Stimulated activated CD4-positive, alpha-beta T cell treated with anti-CD3 and anti-CD28 coated beads, Interleukin-4, amount 100 ng/mL, for 4 hours (primary cell): ENCODE results near the gene PARP8.
"Not testable (repeated sequence)": the region's sequence is repeated elsewhere in the genome, so short reads cannot be mapped to it uniquely, and the experiment has no call there.

Experiments used
- DNase-seq, 2 experiments: peaks; one replicate each; pipeline ENCODE4 v3.0.0-alpha.2; 2020

PARP8 gene

DNA sequence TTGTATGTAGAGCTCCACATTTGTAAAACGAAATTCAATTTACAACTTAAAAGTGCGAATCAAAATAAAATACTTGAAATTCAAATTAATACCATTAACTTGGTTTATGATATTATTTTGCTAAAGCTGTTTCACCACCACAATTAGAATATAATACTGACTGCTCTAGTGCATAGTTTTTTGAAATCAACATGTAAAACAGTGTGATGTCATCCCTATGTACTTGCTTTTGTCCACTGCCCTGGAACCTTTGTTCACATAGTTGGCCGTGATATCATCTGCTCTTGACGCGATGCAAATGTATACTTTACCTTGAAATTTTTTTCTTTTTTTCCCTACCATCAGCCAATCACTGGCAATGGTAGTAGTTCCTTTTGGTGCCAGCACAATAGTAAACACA lies 125.4 kb downstream of the PARP8 start:
- no peak for DNase-seq

DNA sequence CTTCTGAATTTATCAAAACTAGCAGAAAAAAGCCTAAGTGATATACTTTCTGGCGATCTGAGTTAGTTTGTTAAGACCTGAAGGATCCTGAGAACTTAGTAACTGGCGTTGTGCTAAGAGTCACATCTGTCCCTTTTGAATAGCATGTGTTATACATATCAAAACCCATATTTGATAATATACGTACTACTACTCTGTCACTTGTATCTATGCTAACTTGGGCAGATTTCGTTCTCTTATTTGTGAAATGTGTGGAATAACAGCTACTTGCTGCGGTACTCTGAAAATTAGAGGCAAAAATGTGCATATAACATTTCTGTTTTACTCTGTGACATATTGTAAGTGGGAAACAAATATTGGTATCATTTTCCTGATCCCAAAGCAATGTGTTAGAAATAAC lies 126.4 kb downstream of the PARP8 start:
- DNase-seq = no peak

DNA sequence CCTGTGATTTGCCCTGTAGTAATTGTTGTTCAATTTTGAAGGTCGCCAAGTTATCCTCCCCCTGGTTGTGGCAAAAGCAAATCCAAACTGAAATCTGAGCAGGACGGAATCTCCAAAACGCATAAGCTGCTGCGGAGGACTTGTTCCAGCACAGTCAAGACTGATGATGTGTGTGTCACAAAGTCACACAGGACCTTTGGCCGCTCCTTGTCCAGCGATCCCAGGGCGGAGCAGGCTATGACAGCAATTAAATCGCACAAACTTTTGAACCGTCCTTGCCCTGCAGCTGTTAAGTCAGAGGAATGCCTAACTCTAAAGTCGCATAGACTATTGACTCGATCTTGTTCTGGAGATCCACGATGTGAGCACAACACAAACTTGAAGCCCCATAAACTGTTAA lies 128.4 kb downstream of the PARP8 start:
- DNase-seq = no peak

DNA sequence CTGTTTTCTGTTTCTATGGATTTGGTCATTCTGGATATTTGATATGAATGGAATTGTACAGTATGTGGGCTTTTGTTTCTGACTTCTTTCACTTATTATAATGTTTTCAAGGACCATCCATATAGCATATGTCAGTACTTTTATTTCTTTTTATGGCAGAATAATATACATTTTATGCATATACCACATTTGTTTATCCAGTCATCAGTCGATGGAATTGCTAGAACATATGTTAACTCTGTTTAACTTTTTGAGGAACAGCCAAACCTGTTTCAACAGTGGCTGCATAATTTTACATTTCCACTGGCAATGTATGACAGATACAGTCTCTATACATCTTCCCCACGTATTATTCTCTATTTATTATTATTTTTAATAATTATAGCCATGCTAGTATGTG lies 131.6 kb downstream of the PARP8 start:
- DNase-seq = no peak

DNA sequence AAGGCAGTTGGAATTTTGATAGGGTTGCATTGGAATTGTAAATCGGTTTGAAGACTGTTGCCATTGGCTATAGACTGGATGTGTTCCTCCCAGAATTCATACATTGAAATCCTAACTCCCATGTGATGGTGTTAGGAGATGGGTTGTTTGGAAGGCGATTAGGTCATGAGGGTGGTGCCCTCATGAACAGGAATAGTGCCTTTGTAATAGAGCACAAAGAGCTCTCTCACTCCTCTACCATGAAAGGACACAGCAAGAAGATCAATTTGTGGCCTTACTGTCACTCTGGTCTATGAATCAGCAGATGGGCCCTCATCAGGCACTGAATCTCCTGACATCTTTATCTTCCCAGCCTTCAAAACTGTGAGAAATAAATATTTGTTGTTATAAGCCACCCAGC lies 133.2 kb downstream of the PARP8 start:
- DNase-seq = no peak

DNA sequence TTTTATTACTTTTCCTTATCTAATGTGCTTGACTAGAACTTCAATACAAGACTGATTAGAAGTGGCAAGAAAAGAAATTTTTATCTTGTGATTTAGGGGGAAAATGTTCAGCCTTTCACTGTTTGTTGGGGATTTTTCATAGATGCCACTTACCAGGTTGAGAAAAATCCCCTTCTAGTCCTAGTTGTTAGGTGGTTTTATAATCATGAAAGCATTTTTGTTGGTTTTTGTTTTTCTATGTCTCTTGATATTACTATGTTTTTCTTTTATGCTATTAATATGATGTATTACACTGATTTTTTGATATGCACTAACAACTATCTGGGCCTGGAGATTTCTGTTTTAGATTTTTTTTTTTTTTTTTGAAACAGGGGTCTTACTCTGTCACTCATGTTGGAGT lies 134.0 kb downstream of the PARP8 start:
- DNase-seq = no peak

DNA sequence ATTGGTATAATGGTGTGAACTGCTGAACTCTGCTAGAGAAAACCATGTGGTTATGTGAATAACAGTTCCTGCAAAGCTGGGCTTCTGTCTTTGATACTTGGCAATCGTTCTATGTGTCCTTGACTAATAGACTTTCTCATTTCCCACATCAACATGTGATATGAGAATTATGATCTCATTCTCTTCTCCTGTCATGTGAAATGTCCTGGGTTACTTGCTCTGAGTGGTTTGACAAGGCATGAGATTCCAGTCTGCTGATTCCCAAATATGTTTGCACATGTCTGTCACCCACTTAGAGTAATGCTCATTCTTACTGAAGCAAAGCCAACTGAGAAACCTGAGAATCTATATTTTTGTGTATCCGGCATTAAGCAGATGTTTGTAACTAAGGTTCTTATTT lies 141.2 kb downstream of the PARP8 start:
- no peak for DNase-seq

DNA sequence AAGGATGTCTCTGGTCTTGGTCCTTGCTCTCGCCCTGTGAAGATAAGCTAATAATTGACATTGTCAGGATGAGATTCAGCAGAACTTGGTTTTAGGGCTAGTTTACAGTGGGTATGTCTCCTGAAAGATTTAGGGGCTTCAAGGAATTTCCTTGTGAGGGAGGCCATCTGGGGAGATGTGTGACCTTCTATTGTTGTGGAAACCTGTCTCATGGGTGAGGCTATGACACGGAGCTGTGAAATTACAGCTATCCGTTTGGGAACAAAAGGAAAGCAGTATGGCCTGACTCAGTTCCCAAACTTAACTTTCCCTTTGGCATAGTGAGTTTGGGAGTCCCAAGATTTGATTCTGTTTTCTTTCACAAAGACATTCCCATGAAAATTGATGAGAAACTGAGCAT lies 142.0 kb downstream of the PARP8 start:
- DNase-seq = no peak

DNA sequence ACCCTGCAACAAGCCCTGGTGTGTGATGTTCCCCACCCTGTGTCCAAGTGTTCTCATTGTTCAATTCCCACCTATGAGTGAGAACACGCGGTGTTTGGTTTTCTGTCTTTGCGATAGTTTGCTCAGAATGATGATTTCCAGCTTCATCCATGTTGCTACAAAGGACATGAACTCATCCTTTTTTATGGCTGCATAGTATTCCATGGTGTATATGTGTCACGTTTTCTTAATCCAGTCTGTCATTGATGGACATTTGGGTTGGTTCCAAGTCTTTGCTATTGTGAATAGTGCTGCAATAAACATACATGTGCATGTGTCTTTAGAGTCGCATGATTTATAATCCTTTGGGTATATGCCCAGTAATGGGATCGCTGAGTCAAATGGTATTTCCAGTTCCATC lies 145.3 kb downstream of the PARP8 start:
- DNase-seq = not testable (repeated sequence)

DNA sequence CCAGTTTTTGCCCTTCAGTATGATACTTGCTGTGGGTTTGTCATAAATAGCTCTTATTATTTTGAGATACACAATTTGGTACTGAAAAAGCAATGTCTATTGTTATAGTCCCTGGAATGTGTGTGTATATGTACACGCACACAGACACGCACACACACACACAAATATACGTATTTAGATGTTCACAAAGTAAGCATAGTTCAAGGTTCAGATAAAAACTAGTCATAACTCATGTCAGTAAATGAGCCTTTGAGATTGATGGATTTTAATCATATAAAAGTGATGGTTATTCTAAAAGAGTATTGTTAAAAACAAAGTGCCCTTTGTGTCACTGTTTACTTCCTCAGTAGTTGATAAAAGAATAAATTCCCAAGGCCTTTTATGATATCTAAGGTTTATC lies 147.3 kb downstream of the PARP8 start:
- DNase-seq = no peak

DNA sequence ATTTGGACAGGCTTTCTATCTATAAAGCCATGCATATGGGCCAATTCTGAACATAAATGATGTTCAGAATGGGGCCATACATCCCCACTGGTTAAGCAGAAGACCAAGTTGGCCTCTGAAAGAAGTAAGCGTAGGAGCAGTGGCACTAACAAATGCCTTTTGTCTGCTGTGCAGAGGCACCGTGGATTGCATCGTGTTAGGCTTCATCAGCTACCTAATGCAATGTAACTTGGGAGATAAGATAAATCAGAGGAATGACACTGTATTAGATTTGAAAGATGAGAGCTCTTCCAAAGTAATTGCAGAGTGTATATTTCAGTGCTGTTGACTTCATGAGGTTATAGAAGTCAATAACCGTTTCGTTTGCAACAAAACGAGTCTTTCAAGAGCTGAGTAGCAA lies 148.1 kb downstream of the PARP8 start:
- DNase-seq = no peak

DNA sequence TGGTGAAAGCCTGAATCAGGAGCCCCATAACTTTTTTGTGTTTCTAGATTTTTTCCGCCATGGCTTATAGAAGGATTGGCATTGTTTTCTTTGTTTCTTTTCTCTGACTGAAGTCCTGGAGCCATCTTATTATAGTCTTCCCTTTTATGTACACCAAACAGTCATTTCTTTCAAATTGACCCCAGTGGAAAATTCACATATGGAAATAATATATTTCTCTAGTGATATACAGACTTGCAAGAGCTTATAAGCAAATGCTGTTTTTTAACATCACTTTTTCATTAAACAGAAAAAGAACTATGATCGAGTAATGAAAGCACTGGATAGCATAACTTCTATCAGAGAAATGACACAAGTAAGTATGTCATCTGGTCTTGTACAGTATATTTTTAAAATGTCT lies 155.6 kb downstream of the PARP8 start:
- no peak for DNase-seq

DNA sequence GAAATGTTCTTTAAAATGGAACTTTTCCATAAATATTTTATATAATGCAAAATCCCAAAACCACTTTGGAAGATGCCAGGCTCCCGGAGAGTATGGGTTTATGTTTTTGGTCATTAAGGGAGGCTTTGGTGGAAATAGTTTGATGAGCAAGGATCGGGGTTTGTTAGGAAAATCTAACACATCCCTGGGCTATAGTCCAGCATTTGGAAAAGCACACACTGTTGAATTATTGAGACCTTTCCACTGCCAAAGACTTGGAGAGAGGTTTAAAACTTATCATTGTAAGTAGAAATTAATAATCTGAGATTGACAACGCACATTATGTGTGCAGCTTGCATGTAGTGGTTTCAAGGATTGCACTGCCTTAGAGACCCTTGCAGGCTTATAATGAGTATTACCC lies 156.3 kb downstream of the PARP8 start:
- DNase-seq = no peak

DNA sequence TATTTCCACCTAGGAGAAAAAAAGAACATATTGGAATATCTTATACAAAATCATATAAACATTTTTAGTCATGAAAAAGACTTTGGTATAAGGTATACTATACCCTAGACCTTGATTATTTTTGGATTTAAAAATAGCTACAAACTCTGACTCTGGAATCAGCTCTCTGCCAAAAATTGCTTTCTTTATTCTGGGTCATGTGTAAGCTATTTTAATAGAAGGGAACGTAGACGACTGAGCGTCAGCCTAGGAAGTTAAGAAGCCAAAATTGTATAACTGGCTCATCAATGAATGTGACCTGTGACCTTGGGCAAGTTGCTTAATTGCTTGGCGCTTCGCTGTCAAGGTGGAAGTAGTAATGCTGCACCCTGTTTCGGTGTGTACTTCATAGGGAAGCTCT lies 157.1 kb downstream of the PARP8 start:
- DNase-seq = no peak

DNA sequence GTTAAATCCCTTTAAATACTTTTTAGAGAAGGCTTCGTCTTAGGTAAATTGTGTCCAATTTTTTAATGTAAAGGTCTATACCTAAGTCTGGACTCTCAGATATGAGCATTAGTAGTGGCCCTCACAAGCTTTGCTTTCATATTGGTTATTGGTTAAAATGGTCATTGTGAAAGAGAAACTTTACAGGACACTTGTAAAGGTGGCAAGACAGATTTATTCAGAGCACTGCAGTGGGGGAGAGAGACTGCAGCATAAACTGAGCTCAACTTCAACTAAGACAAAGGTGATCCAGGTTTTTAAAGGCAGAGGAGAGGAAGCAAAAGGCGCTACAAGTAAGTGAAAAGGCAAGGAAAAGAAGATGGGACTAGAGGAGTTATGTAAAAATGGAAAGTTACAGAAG lies 157.7 kb downstream of the PARP8 start:
- no peak for DNase-seq

DNA sequence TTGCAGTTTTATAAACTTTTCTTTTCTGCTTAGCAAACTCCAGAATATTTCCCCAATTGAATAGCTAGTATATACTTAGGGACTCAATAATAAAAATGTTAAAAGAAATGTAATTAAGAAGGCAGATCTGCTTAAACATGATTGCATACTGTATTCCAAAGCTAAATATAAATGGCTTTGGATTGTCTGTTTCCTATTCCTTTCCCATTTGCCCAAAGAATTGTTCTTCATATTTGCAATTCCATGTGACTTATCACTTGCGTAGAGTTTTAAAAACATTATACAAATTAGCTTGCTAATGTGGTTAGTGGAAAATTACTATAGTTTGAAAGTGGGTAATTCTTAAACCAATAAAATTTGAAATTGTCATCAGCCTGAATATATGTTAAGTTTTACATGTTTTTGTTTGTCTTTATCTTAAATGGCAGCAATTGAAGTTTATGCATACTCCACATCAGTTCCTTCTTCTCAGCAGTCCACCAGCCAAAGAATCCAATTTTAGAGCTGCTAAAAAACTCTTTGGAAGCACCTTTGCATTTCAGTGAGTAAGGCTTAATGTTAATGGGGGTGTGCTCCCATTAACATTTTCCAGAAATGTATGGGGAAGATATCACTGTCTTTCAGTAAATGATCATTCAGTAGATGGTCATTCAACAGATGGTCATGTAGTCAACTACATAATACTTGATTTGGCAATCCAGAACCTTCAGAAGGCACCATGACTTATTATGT lies 161.2 kb downstream of the PARP8 start:
- DNase-seq = no peak

DNA sequence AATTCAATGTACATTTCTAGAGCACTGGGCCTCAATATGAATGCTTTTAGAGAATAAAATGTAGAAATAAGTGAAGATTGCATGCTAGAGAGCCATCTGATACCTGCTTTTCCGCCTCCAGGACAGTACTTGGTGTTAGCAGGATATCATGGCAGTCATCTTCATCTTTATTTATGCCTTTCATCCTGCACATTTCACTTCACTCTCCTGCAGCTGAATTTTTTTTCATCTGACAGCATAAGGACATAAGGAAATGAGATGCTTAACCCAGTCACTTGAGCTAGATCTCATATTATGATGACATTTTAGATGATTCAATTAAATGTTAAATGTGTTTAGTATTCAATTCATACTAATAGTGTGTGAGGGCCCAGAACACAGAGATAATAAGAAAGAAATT lies 162.6 kb downstream of the PARP8 start:
- no peak for DNase-seq

DNA sequence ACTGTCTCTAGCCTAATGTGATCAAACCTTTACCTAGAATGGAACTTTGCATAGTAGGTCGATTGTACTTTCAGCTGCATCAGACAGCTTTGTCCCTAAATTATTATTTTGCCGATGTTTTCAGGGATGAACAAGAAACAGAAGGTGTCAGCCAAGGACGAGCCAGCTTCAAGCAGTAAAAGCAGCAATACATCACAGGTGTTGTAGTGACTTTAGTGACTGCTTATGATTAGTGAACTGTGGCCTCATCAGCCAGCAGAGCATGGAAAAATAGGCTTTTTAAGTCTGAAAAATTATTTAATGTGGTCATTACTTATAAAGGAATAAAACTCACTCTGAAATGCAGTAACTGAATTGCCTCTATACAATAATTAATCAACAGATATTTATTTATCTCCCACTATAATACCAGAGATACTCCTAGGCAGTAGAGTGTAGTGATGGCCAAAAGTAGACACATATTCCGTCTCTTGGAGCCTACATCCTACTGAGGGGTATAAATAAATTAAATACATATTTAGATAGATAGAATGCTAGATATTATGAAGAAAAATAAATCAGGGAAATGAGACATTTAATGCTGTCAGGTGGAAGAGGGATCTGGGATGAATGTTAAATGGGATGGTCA lies 166.3 kb downstream of the PARP8 start:
- no peak for DNase-seq

DNA sequence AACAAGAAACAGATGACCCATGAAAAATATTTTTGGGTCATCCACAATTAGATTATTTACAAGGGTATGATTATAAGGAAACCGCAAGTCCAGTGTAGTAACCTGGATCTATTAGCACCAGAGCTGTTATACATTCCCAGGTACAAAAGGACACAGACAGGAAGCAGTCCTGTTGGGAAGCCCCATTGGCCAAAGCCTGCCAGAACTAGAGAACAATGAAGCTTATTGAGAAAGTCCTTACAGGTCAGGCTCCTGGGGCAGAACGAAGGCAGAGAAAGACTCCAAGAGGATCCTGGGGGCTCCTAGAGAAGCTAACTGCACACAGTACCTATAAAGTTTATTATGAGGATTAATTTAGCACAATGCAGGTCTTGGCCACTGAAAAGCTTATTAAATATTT lies 169.9 kb downstream of the PARP8 start:
- no peak for DNase-seq

DNA sequence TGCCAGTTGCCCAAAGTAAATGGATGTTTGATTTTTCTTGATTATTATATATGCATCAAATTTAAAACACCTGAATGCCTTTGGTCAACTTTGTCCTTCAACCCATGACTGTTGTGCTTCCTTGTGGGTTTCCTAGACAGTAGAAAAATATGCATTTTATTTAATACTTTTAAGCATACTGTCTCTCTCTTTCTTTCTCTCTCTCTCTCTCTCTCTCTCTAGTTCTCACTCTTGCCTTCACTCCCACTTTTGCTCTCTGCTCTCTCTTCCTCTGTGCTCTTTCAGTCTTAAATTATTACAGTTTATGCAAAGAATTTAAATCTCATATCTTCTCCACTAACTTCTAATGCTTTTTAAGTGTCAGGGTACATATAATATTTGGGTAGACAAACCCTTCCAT lies 173.0 kb downstream of the PARP8 start:
- DNase-seq = no peak

DNA sequence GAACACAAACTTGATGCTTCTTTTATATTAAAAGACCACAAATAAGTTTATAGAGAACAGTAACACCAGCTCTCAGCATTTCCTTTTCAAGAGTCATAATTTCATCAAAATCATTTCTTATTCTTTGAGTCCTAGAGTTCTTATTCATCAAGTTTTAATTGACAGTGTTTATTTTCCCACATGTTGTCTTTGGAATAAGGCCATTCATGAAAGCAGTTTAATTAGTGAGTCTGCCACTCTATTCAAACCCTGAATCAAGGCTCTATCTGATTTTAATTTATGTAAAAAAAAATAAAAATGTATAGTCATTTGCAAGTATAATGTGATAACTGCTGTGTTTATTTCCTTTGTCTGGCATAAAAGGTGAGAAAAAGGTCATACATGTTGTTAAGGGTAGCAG lies 176.7 kb downstream of the PARP8 start:
- DNase-seq = no peak

DNA sequence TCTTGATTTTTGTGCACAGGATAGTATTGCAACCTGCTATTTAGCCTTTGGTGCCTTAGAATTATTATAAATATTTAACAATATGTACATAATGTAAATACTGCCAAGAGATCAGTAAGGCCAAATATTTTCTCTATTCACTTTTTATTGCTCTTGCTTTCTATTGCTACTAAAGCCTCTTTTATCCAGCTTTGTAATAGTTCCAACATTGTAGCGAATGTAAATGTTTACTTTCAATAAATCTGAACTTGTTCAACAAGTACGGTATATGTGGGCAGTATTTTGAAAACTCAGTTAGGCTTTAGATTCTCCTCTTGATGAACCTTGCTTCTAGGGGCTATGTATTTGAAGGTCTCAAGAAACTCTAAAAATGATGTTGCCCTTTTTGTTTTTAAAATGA lies 179.8 kb downstream of the PARP8 start:
- DNase-seq = no peak

DNA sequence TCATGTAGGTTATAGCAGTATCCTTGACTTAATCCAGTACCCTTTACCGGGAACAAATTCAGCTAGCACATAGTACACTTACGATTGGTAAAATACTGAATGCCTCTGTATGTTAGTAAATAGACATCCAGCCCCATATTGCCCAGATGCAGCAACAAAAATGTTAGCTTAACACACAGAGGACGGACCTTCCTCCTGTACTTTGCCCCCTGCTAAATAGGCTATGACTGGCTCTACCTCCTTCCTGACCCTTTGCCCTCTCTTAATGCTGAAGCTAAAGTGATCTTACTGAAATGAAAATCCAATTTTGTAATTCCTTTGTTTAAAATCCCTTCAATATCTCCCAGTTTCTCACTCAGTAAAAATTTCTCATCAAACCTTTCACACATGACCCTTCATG lies 183.1 kb downstream of the PARP8 start:
- no peak for DNase-seq

DNA sequence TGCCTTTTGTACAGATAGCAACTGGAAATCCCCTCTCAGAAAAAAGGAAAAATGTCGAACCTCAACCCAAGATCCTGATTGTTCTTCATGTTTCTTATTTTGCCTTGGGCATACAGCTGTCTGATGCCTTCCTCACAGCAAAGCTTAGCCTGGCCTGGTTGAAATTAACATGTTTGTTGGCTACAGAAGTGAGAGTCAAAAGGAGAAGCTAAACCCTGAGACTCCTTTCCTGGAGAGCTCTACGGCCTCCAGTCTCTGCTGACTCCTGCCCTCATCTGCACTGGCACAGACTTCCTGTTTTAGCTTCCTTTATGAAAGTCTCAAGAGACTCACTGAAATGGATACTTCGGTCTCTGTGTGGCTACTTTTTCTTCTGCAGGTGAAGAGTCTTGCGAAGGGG lies 186.7 kb downstream of the PARP8 start:
- DNase-seq = no peak

DNA sequence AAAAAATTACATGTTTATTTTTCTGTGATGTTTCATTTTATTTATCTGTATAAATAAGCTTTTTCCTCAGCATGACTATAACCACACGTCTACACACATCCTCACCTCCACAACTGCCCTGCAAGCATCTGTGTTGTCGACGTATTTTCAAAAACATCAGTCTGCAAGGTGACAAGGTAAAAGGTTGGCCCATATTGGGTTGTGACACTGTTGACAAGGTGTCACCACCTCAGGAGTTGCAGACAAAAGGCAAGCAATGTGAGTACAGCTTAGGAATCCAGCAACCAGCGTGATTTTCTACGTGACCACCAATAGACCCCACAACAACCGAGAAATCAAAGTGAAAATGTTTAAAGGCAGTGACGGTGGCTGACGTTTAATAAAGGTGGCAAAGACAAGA lies 187.6 kb downstream of the PARP8 start:
- DNase-seq = no peak
